Gastroesophageal sphincter (tissue), 3 donors: ENCODE results near the gene POC1A.

ENCODE experiments used
- EP300 ChIP-seq: sonication (generic); formaldehyde crosslinking; IDR thresholded peaks from one replicate; pipeline ENCODE4 v1.6.1; 2017; ENCODE audit warnings: antibody characterized with exemption, mild to moderate bottlenecking
- POLR2A ChIP-seq, 2 donors: fragments of 450-650 bp; IDR thresholded peaks; one replicate each; pipeline ENCODE4 v1.6.1; 2017; ENCODE audit warnings: antibody characterized with exemption in 2 of 2, mild to moderate bottlenecking in 2 of 2, moderate library complexity in 1 of 2
- POLR2AphosphoS5 ChIP-seq: sonication (generic); formaldehyde crosslinking; IDR thresholded peaks from one replicate; pipeline ENCODE4 v1.6.1; 2017; ENCODE audit warnings: antibody characterized with exemption
- TF ChIP-seq, protein P1 (sequence below), 4 experiments: fragments of 200-600 bp in 2 of 4; fragments of 450-650 bp in 2 of 4; sonication (generic) in 1 of 4; IDR thresholded peaks; one replicate each; pipeline ENCODE4 v1.5.1; 2017 to 2019; ENCODE audit warnings: antibody characterized with exemption in 4 of 4, mild to moderate bottlenecking in 2 of 4, moderate library complexity in 2 of 4

- TF ChIP-seq, protein P1, sequence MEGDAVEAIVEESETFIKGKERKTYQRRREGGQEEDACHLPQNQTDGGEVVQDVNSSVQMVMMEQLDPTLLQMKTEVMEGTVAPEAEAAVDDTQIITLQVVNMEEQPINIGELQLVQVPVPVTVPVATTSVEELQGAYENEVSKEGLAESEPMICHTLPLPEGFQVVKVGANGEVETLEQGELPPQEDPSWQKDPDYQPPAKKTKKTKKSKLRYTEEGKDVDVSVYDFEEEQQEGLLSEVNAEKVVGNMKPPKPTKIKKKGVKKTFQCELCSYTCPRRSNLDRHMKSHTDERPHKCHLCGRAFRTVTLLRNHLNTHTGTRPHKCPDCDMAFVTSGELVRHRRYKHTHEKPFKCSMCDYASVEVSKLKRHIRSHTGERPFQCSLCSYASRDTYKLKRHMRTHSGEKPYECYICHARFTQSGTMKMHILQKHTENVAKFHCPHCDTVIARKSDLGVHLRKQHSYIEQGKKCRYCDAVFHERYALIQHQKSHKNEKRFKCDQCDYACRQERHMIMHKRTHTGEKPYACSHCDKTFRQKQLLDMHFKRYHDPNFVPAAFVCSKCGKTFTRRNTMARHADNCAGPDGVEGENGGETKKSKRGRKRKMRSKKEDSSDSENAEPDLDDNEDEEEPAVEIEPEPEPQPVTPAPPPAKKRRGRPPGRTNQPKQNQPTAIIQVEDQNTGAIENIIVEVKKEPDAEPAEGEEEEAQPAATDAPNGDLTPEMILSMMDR (IDR thresholded peaks at IDR 0.05) = no peak
- TF ChIP-seq EP300 (no peak), POLR2A (IDR thresholded peaks at IDR 0.05) (no peak), POLR2AphosphoS5 (no peak)
These were observed 128.2 kb downstream of the POC1A start for GRCh38 chr3:52026041-52026440.
